GM13977 (cell line): Measurements from ENCODE around the gene CYYR1.
"Not testable (repeated sequence)": the region's sequence is repeated elsewhere in the genome, so short reads cannot be mapped to it uniquely, and the experiment has no call there.

Experiments used
- DNase-seq: peaks from one replicate; pipeline ENCODE4 v3.0.0; 2012; ENCODE audit warnings: low spot score
- CTCF ChIP-seq: IDR thresholded peaks from 2 replicates; pipeline ENCODE4 v1.5.1; 2012; ENCODE audit warnings: mild to moderate bottlenecking, control low read depth; ENCODE audit not compliant: insufficient read depth; ENCODE audit errors: extremely low read depth, missing control alignments
- in situ Hi-C: fragments of 300-500 bp; cut with MboI; formaldehyde crosslinking; loops from one replicate; pipeline ENCODE4 v1.12.0; 2022; ENCODE audit warnings: low sequenced_read_pairs, low pct_unique_long_range_greater_than_20kb, mixed read lengths, inconsistent platforms; ENCODE audit not compliant: unreplicated experiment

CYYR1 gene

GRCh38 chr21:26469789-26470188 is 103.3 kb downstream of the CYYR1 start:
- TF ChIP-seq CTCF, result no peak
- in situ Hi-C loops, result no loop called here
- no peak for DNase-seq

GRCh38 chr21:26465916-26466315 is 107.2 kb downstream of the CYYR1 start:
- no peak for TF ChIP-seq CTCF
- in situ Hi-C loops, result no loop called here
- DNase-seq, result no peak

GRCh38 chr21:26461500-26461899 is 111.6 kb downstream of the CYYR1 start:
- in situ Hi-C loops, result no loop called here
- no peak for TF ChIP-seq CTCF
- DNase-seq, result no peak

- DNase-seq, result no peak
- in situ Hi-C loops, result no loop called here
- no peak for TF ChIP-seq CTCF
These were observed 112.5 kb downstream of the CYYR1 start for GRCh38 chr21:26460621-26461020.

GRCh38 chr21:26458854-26459253 is 114.2 kb downstream of the CYYR1 start:
- DNase-seq, in situ Hi-C loops: not testable (repeated sequence)

- TF ChIP-seq CTCF, result no peak
- no peak for DNase-seq
- in situ Hi-C loops, result no loop called here
These were observed 115.3 kb downstream of the CYYR1 start for GRCh38 chr21:26457817-26458216.

- TF ChIP-seq CTCF, result no peak
- in situ Hi-C loops, result no loop called here
These were observed 119.8 kb downstream of the CYYR1 start for GRCh38 chr21:26453267-26453666.

More at GRCh38 chr21:26453267-26453666, 119.8 kb downstream of the CYYR1 start:
- DNase-seq, result no peak
